Colonic mucosa (tissue), 4 donors: ENCODE measurements around the gene LCLAT1. TPM values are rescaled to one million over a fixed set of nuclear protein-coding genes. Genes with fewer than 3 reads are reported as not detected.
"Not testable (repeated sequence)": the region's sequence is repeated elsewhere in the genome, so short reads cannot be mapped to it uniquely, and the experiment has no call there.

Experiments used
- DNase-seq: peaks from one replicate; pipeline ENCODE4 v3.0.0-alpha.2; 2020
- H3K27ac ChIP-seq: fragments of 200-600 bp; one replicate; pipeline ENCODE4 v1.8.0; 2021
- H3K27me3 ChIP-seq: fragments of 200-600 bp; one replicate; pipeline ENCODE4 v1.8.0; 2021
- H3K36me3 ChIP-seq: fragments of 200-600 bp; one replicate; pipeline ENCODE4 v1.8.0; 2021
- H3K4me1 ChIP-seq: fragments of 200-600 bp; one replicate; pipeline ENCODE4 v1.8.0; 2021; ENCODE audit warnings: mild to moderate bottlenecking
- H3K4me3 ChIP-seq: fragments of 200-600 bp; one replicate; pipeline ENCODE4 v1.8.0; 2021
- H3K9ac ChIP-seq, 2 donors: one replicate each; pipeline ENCODE4 v1.7.0; 2013; ENCODE audit warnings: control low read depth in 2 of 2, low read depth in 2 of 2, low read length in 2 of 2
- H3K9me3 ChIP-seq: fragments of 200-600 bp; one replicate; pipeline ENCODE4 v1.8.0; 2021
- intact Hi-C: fragments of 100-400 bp; cut with DNase I; formaldehyde crosslinking; loops from one replicate; pipeline ENCODE4 v1.14.1; 2022
- total RNA-seq, 2 donors: library from RNA; stranded (reverse); fragmentation: NEBNext Ultra II Directional in 1 of 2; extraction: Animal tissue kit (Norgen Biotek cat#: 25700) in 1 of 2; gene quantifications; one replicate each; pipeline ENCODE4 v1.2.1, GENCODE V29; 2021
- TF ChIP-seq, protein P1 (sequence below): fragments of 200-600 bp; IDR thresholded peaks from one replicate; pipeline ENCODE4 v1.8.0; 2022; ENCODE audit warnings: antibody characterized with exemption, mild to moderate bottlenecking
- donor health status: healthy.
- donor health status: DM: no; HTN: no; CAD: no.
- donor health status: DM: no; HTN: no; CAD: no.

Gene LCLAT1
- total RNA-seq, 2 donors from 2014 or later = 20.0 to 25.5 TPM

DNA sequence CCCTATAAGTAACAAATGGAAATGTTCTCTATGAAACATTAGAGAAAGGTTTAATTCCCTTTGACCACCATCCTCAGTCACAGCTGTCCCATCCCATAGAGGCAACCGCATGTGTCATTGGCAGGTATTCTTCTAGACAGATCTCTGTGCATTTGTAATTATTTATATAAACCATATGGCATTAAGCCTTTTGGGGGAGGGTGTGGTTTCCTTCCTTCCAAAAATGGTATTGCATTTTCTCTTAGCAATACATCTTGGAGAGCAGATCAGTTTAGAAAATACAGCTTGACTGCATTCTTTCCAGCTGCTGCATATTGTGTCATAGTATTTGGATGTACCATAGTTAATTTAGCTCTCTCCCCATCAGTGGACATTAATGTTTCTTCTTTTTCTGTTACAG lies 57.7 kb downstream of the LCLAT1 start:
- H3K27me3 ChIP-seq = no peaks in the 10 kb centered on the region
- no peak for DNase-seq
- intact Hi-C loops = no loop called here

DNA sequence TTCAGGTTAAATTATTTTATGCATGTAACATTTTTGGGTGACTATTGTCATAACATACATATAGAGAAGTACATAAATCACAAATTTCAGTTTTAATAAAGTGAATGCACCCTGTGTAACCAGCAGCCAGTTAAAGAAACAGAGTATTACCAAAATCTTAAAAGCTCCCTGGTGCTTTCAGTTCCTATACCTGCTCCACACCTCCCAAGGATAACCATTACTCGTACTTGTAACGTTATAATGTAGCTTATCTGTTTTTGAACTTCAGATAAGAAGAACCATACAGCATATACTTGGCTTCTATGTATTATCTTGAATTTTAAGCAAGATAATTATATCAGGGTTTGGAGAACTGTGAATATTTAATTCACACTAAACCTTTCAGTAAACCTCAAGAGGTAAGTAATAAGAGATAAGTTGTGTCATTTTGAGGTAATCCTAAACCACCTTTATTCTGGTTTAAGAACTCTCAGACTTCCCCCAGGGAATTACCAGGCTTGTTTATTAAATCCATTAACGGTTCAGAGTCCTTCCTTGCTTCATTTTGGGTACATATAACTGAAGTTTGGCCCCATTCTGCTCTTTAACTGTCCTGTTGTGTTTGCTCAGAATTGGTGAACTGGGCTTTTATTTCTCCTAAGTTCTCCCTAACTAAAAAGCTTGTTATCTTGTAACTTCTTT lies 58.6 kb downstream of the LCLAT1 start:
- Histone ChIP-seq H3K4me1 (no peaks in the 10 kb centered on the region), H3K9ac (no peak overlapping the region), H3K27ac (no peak overlapping the region), H3K9me3 (no peaks in the 10 kb centered on the region), H3K36me3 (no peaks in the 10 kb centered on the region), H3K4me3 (no peak overlapping the region), H3K27me3 (no peaks in the 10 kb centered on the region)
- intact Hi-C loops = no loop called here
- no peak for DNase-seq
- TF ChIP-seq, protein P1, sequence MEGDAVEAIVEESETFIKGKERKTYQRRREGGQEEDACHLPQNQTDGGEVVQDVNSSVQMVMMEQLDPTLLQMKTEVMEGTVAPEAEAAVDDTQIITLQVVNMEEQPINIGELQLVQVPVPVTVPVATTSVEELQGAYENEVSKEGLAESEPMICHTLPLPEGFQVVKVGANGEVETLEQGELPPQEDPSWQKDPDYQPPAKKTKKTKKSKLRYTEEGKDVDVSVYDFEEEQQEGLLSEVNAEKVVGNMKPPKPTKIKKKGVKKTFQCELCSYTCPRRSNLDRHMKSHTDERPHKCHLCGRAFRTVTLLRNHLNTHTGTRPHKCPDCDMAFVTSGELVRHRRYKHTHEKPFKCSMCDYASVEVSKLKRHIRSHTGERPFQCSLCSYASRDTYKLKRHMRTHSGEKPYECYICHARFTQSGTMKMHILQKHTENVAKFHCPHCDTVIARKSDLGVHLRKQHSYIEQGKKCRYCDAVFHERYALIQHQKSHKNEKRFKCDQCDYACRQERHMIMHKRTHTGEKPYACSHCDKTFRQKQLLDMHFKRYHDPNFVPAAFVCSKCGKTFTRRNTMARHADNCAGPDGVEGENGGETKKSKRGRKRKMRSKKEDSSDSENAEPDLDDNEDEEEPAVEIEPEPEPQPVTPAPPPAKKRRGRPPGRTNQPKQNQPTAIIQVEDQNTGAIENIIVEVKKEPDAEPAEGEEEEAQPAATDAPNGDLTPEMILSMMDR = no peak

More for the DNA sequence above, 57.7 kb downstream of the LCLAT1 start:
- H3K9ac ChIP-seq = no peak overlapping the region
- H3K4me3 ChIP-seq = no peak overlapping the region
- no peak overlapping the region for H3K27ac ChIP-seq
- H3K9me3 ChIP-seq = no peaks in the 10 kb centered on the region
- no peaks in the 10 kb centered on the region for H3K36me3 ChIP-seq
- TF ChIP-seq, protein P1 = no peak
- H3K4me1 ChIP-seq = no peaks in the 10 kb centered on the region

DNA sequence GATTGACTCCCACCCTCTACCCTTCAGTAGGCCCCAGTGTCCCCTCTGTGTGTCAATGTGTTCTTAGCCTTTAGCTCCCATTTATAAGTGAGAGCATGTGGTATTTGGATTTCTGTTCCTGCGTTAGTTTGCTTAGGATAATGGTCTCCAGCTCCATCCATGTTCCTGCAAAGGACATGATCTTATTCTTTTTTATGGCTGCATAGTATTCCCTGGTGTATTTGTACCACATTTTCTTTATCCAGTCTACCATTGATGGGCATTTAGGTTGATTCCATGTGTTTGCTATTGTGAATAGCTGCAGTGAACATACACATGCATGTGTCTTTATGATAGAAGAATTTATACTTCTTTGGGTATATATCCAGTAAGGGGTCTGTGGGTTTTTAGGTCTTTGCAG lies 60.4 kb downstream of the LCLAT1 start:
- H3K36me3 ChIP-seq, intact Hi-C loops, H3K4me3 ChIP-seq, H3K27ac ChIP-seq, H3K9ac ChIP-seq, H3K27me3 ChIP-seq, H3K4me1 ChIP-seq, DNase-seq, H3K9me3 ChIP-seq: not testable (repeated sequence)

DNA sequence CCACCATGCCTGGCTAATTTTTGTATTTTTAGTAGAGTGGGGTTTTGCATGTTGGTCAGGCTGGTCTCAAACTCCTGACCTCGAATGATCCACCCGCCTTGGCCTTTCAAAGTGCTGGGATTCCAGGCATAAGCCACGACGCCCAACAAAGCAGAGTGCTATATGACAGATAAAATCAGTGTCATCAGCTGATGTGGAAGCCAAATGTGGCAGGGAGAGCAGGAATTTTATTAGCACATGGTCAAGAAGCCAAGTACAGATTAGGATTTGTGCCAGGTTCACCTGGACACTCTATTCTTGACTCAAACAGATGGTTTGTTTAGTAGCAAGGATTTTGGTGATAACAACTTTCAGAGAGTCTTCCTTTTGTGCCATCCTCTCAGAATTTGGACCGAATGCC lies 62.7 kb downstream of the LCLAT1 start:
- Histone ChIP-seq H3K4me1 (no peaks in the 10 kb centered on the region), H3K36me3 (no peaks in the 10 kb centered on the region), H3K4me3 (no peak overlapping the region), H3K27ac (no peak overlapping the region), H3K27me3 (no peaks in the 10 kb centered on the region), H3K9ac (no peak overlapping the region), H3K9me3 (no peaks in the 10 kb centered on the region)
- intact Hi-C loops = no loop called here
- DNase-seq = no peak
- TF ChIP-seq, protein P1 = no peak

DNA sequence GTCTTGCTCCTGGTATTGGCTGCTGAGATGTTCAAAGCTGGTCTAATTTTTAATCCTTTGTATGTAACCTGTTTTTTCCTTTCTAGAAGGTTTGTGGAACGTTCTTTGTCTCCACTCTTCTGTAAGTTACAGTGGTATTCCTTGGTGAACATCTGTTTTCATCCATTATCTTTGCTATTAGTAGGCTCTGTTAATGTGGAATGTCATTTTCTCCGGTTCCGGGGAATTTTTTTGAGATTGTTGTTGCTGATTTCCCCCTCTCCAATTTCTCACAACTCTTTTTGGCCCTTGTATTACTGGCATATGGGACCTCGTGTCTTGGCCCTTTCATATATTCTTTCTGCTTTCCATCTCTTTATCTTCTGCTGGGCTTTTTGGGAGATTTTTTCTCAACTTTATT lies 63.4 kb downstream of the LCLAT1 start:
- Histone ChIP-seq H3K27me3 (no peaks in the 10 kb centered on the region), H3K9ac (no peak overlapping the region), H3K4me3 (no peak overlapping the region), H3K4me1 (no peaks in the 10 kb centered on the region), H3K36me3 (no peaks in the 10 kb centered on the region), H3K27ac (no peak overlapping the region), H3K9me3 (no peaks in the 10 kb centered on the region)
- intact Hi-C loops = no loop called here
- DNase-seq = no peak
- TF ChIP-seq, protein P1 = no peak

DNA sequence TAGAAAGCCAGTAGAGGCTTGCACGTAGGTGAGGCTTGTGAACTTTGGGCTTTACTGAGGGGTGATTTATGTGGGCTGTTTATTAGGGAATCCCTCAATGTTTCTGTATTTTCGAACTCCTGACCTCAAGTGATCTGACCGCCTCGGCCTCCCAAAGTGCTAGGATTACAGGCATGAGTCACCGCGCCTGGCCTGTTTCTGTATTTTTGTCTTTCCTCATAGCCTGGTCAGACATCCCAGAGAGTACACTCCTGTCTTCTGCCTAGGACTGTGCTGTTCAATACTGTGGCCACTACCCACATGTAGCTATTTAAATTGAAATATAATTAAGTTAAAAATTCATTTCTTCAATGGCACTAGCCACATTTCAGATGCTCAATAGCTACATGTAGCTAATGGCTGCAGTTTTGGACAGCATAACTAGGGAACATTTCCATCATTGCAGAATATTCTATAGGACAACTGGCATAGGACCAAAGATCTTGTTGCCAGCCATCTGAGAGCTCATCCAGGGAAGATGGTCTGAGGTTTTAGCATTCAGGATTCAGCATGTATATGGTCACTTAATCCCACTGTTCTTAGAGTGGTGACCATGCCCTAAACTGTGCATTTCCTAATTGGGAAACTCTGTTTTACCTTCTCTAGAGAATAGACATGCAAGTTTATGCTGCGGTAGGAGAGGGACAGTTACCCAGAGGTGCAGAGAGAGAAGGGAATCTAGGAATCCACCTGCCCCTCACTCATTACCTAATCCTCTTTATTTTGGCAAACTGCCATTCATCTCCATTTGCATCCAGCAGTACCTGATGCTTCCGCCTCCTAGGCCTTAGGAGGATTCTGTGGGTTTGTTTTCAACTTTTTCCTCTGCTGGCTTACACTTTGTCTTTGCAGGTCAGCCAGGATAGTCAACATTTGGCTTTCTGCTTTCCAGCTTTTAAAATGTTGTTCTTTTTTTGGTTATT lies 64.4 kb downstream of the LCLAT1 start:
- intact Hi-C loops = no loop called here
- H3K4me3 ChIP-seq = no peak overlapping the region
- peak; percentile 46 for DNase-seq
- no peaks in the 10 kb centered on the region for H3K9me3 ChIP-seq
- H3K27ac ChIP-seq = peak overlapping the region; percentile 2
- no peaks in the 10 kb centered on the region for H3K4me1 ChIP-seq
- TF ChIP-seq, protein P1 = no peak
- H3K9ac ChIP-seq = no peak overlapping the region
- H3K36me3 ChIP-seq = no peaks in the 10 kb centered on the region
- H3K27me3 ChIP-seq = no peaks in the 10 kb centered on the region
